GM18499 (cell line): ENCODE measurements around the gene CYTH4.
"Not testable (repeated sequence)": the region's sequence is repeated elsewhere in the genome, so short reads cannot be mapped to it uniquely, and the experiment has no call there.

ENCODE experiments used
- ATAC-seq: cut with Tn5 transposase; IDR thresholded peaks from one replicate; pipeline ENCODE4 v1.9.1; 2021; ENCODE audit warnings: moderate number of reproducible peaks; ENCODE audit not compliant: insufficient read depth, unreplicated experiment

Gene CYTH4

GRCh38 chr22:37282385-37282677 lies at the start of gene CYTH4:
TSS of gene CYTH4 (plus strand) at chr22:37282508. CDS start at chr22:37282570, 62 bp downstream.
- no peak for ATAC-seq

- ATAC-seq: not testable (repeated sequence)
Measured at GRCh38 chr22:37233371-37233750, 48.9 kb upstream of the CYTH4 start.

- ATAC-seq: no peak
Measured at GRCh38 chr22:37233751-37234631, 48.3 kb upstream of the CYTH4 start.

- no peak for ATAC-seq
Measured at GRCh38 chr22:37234736-37235711, 47.3 kb upstream of the CYTH4 start.

GRCh38 chr22:37235897-37236607 lies 46.3 kb upstream of the CYTH4 start:
- no peak for ATAC-seq

- ATAC-seq: no peak
Measured at GRCh38 chr22:37237371-37238268, 44.7 kb upstream of the CYTH4 start.

GRCh38 chr22:37239336-37240239 lies 42.7 kb upstream of the CYTH4 start:
- no peak for ATAC-seq

GRCh38 chr22:37240240-37240940 lies 41.9 kb upstream of the CYTH4 start:
- no peak for ATAC-seq

GRCh38 chr22:37240941-37241320 lies 41.4 kb upstream of the CYTH4 start:
- ATAC-seq: no peak

GRCh38 chr22:37241351-37242142 lies 40.8 kb upstream of the CYTH4 start:
- no peak for ATAC-seq

- ATAC-seq: peak; percentile 47
Measured at GRCh38 chr22:37242395-37242918, 39.9 kb upstream of the CYTH4 start.

- ATAC-seq: no peak
Measured at GRCh38 chr22:37243402-37244113, 38.8 kb upstream of the CYTH4 start.

GRCh38 chr22:37244114-37244921 lies 38.0 kb upstream of the CYTH4 start, which contains the start of gene RAC2:
TSS of gene RAC2 (minus strand) at chr22:37244269. CDS start at chr22:37244148, 121 bp downstream.
- ATAC-seq: no peak

- ATAC-seq: no peak
Measured at GRCh38 chr22:37244922-37245722, 37.2 kb upstream of the CYTH4 start.

- ATAC-seq: no peak
Measured at GRCh38 chr22:37245740-37246139, 36.6 kb upstream of the CYTH4 start.
